Transverse colon (tissue), 4 donors: ENCODE measurements around the gene ESF1. TPM values are rescaled to one million over a fixed set of nuclear protein-coding genes. Genes with fewer than 3 reads are reported as not detected.

Experiments
- DNase-seq: peaks from one replicate; pipeline ENCODE4 v3.0.0-alpha.2; 2019
- H3K27ac ChIP-seq, 4 donors: fragments of 200-600 bp; sonication (generic); 2 replicates each; pipeline ENCODE4 v1.5.1; 2016 to 2018; ENCODE audit warnings: inconsistent platforms in 4 of 4
- H3K27me3 ChIP-seq: fragments of 200-600 bp; sonication (generic); 2 replicates; pipeline ENCODE4 v1.5.1; 2017; ENCODE audit warnings: inconsistent platforms
- H3K36me3 ChIP-seq, 4 donors: fragments of 200-600 bp; sonication (generic); 2 replicates each; pipeline ENCODE4 v1.5.1; 2017 to 2019; ENCODE audit warnings: inconsistent platforms in 4 of 4
- H3K4me1 ChIP-seq, 4 donors: fragments of 200-600 bp; sonication (generic); 2 replicates each; pipeline ENCODE4 v1.5.1; 2017 to 2020; ENCODE audit warnings: inconsistent platforms in 4 of 4
- H3K4me3 ChIP-seq, 4 donors: fragments of 200-600 bp; sonication (generic); 1 replicate in 1 of 4; 2 replicates in 3 of 4; pipeline versions ENCODE4 v1.5.1 to v1.6.1; 2017 to 2019; ENCODE audit warnings: inconsistent platforms in 4 of 4
- H3K9me3 ChIP-seq, 2 donors: fragments of 200-600 bp; sonication (generic); 2 replicates each; pipeline ENCODE4 v1.5.1; 2017 to 2019; ENCODE audit warnings: inconsistent platforms in 2 of 2
- CTCF ChIP-seq, 5 experiments: fragments of 200-600 bp in 3 of 5; fragments of 450-650 bp in 2 of 5; sonication (generic) in 3 of 5; IDR thresholded peaks; 1 replicate in 2 of 5; 2 replicates in 3 of 5; pipeline ENCODE4 v1.5.1; 2016 to 2017; ENCODE audit warnings: antibody characterized with exemption in 5 of 5, inconsistent platforms in 3 of 5, mild to moderate bottlenecking in 2 of 5, moderate library complexity in 1 of 5
- EP300 ChIP-seq: sonication (generic); formaldehyde crosslinking; IDR thresholded peaks from one replicate; pipeline ENCODE4 v1.6.1; 2017; ENCODE audit warnings: antibody characterized with exemption, low read depth
- POLR2A ChIP-seq: fragments of 450-650 bp; IDR thresholded peaks from one replicate; pipeline ENCODE4 v1.6.1; 2016; ENCODE audit warnings: antibody characterized with exemption, mild to moderate bottlenecking, moderate library complexity
- POLR2AphosphoS5 ChIP-seq, 3 donors: sonication (generic); formaldehyde crosslinking; IDR thresholded peaks; one replicate each; pipeline ENCODE4 v1.6.1; 2016; ENCODE audit warnings: antibody characterized with exemption in 3 of 3
- WGBS, 2 donors: methylation state at CpG; one replicate each; pipeline ENCODE4 v1.1.5; 2018; ENCODE audit warnings: low coverage in 1 of 2; 5-methylcytosine and 5-hydroxymethylcytosine counted together
- in situ Hi-C, 4 donors: fragments of 200-750 bp; cut with MboI; loops; one replicate each; pipeline versions ENCODE4 v1.15.0 to v1.15.1; 2017; ENCODE audit warnings: low sequenced_read_pairs in 3 of 4, low pct_ligation_motif_present in 1 of 4, low pct_unique_long_range_greater_than_20kb in 1 of 4
- intact Hi-C: fragments of 100-400 bp; cut with DNase I; formaldehyde crosslinking; loops from one replicate; pipeline ENCODE4 v1.15.1; 2023; ENCODE audit warnings: low total_unique reads
- total RNA-seq, 4 donors: library from RNA; depleted of rRNA; stranded (reverse); fragments of >200 nt; gene quantifications; one replicate each; pipeline ENCODE4 v1.1.0, GENCODE V29; 2016

The ESF1 gene
- total RNA-seq, 4 donors from 2014 or later: 3.0 to 51.9 (median 12.3) TPM

- Histone ChIP-seq H3K4me1 (peaks cover 0 to 7% (median 0%) of the 10 kb centered on the region in 4 donors), H3K9me3 (no peaks in the 10 kb centered on the region), H3K27me3 (no peaks in the 10 kb centered on the region), H3K36me3 (no peaks in the 10 kb centered on the region), H3K27ac (peak overlapping the region in 1 of 4 donors; percentile 21), H3K4me3 (no peak overlapping the region)
- DNase-seq: no peak
- in situ Hi-C loops (no loop called here), intact Hi-C loops (no loop called here)
- TF ChIP-seq POLR2AphosphoS5 (IDR thresholded peaks at IDR 0.05): no peak
- TF ChIP-seq POLR2A: no peak
- WGBS, 2 donors: 60 to 71% methylated on average over 3 of the region's 3 CpGs
Observed at GRCh38 chr20:13672690-13673089, 112.0 kb downstream of the ESF1 start.

DNA sequence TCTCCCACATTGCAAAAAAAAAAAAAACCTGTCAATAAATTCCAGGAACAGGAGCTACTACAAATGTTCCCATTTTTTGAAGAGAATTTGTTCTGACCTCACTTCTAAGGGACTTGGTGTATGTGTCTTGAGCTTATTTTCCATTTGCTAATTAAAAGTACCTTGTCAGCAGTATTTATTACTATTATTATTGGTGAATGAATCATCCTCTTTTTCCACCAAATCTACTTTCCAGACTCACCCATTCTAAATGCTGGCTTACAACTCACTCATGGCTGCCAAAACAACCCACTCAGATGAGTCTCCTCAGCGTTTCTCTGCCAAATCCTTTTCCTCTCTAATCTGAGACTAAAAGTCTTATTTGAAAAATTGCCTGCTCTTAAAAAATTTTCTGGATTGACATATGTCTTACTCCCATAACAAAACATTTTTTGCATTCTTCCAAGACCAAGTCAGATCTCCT, 112.8 kb downstream of the ESF1 start:
- peaks cover 0 to 7% (median 0%) of the 10 kb centered on the region in 4 donors for H3K4me1 ChIP-seq
- H3K27ac ChIP-seq: peak overlapping the region in 1 of 4 donors; percentile 21
- in situ Hi-C loops: no loop called here
- no peaks in the 10 kb centered on the region for H3K27me3 ChIP-seq
- no peak for DNase-seq
- no peaks in the 10 kb centered on the region for H3K36me3 ChIP-seq
- no peak overlapping the region for H3K4me3 ChIP-seq
- 47 to 50% methylated on average over 1 of the region's 1 CpG for WGBS, 2 donors
- intact Hi-C loops: no loop called here
- H3K9me3 ChIP-seq: no peaks in the 10 kb centered on the region
- TF ChIP-seq POLR2A (no peak), EP300 (no peak)

GRCh38 chr20:13671512-13671911, 113.2 kb downstream of the ESF1 start:
- H3K36me3 ChIP-seq: no peaks in the 10 kb centered on the region
- in situ Hi-C loops (no loop called here), intact Hi-C loops (no loop called here)
- no peak overlapping the region for H3K27ac ChIP-seq
- TF ChIP-seq POLR2AphosphoS5 (IDR thresholded peaks at IDR 0.05) (no peak), EP300 (no peak), CTCF (IDR thresholded peaks at IDR 0.05) (no peak), POLR2A (no peak)
- peaks cover 0 to 7% (median 0%) of the 10 kb centered on the region in 4 donors for H3K4me1 ChIP-seq
- DNase-seq: no peak
- no peaks in the 10 kb centered on the region for H3K9me3 ChIP-seq
- 76 to 77% methylated on average over 2 of the region's 2 CpGs for WGBS, 2 donors
- no peaks in the 10 kb centered on the region for H3K27me3 ChIP-seq
- no peak overlapping the region for H3K4me3 ChIP-seq

DNA sequence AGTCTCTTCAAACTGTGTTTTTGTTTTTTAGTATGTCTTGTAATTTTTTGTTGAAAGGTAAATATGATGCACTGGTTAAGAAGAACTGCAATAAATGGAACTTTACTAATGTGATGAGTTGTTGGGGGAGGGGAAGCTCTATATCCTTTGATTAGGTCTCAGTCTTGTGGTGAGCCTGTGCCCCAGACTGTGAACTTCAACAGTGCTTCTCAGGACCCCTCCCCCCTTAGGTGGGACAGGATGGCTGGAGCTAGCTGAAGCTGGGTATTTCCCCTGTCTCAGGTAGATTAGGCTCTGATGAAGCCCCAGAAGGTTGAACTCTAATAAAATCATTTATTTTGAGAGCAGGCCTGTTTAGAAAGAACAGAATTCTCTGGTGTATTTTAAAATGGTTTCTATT, 114.6 kb downstream of the ESF1 start:
- intact Hi-C loops: no loop called here
- H3K9me3 ChIP-seq: no peaks in the 10 kb centered on the region
- DNase-seq: no peak

More for the DNA sequence above, 114.6 kb downstream of the ESF1 start:
- H3K27ac ChIP-seq: no peak overlapping the region
- no peak overlapping the region for H3K4me3 ChIP-seq
- H3K36me3 ChIP-seq: no peaks in the 10 kb centered on the region
- in situ Hi-C loops: no loop called here
- H3K27me3 ChIP-seq: no peaks in the 10 kb centered on the region
- H3K4me1 ChIP-seq: peaks cover 0 to 7% (median 0%) of the 10 kb centered on the region in 4 donors
- TF ChIP-seq POLR2AphosphoS5 (IDR thresholded peaks at IDR 0.05) (no peak), POLR2A (no peak), EP300 (no peak), CTCF (IDR thresholded peaks at IDR 0.05) (no peak)
